ENCODE results near the gene LPP. TPM values are rescaled to one million over a fixed set of nuclear protein-coding genes. Genes with fewer than 3 reads are reported as not detected.
A peak's percentile ranks its signal among the peaks of the same experiment; 100 is the strongest.

The LPP gene
- total RNA-seq, 4 donors from 2014 or later, result 109 to 170 (median 132) TPM

DNA sequence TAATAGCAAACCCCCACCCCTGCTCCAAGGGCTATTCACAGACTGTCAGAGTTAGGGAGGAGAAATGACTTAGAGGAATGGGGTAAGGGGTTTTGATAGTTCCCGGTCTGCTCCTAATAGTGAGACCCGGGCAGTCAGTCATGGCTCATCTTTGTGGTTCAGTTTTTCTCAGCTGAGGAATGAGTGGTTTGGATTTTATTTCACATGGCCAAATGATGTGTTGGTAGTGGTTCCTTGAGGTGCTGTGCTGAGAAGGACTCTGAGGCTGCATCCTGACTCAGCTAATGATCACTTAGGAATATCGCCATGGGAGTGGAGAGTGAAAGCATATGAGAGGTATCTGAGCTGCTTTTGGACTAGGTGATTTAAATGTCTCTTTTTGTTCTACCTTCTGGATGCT lies 80.2 kb downstream of the LPP start:
- peaks cover 0 to 9% (median 0%) of the 10 kb centered on the region in 4 donors for H3K4me1 ChIP-seq
- no peaks in the 10 kb centered on the region for H3K9me3 ChIP-seq
- no peak overlapping the region for H3K4me3 ChIP-seq
- H3K27ac ChIP-seq, result peak overlapping the region in 1 of 4 donors; percentile 42
- DNase-seq, result no peak
- no peaks in the 10 kb centered on the region for H3K36me3 ChIP-seq
- TF ChIP-seq, protein P1, sequence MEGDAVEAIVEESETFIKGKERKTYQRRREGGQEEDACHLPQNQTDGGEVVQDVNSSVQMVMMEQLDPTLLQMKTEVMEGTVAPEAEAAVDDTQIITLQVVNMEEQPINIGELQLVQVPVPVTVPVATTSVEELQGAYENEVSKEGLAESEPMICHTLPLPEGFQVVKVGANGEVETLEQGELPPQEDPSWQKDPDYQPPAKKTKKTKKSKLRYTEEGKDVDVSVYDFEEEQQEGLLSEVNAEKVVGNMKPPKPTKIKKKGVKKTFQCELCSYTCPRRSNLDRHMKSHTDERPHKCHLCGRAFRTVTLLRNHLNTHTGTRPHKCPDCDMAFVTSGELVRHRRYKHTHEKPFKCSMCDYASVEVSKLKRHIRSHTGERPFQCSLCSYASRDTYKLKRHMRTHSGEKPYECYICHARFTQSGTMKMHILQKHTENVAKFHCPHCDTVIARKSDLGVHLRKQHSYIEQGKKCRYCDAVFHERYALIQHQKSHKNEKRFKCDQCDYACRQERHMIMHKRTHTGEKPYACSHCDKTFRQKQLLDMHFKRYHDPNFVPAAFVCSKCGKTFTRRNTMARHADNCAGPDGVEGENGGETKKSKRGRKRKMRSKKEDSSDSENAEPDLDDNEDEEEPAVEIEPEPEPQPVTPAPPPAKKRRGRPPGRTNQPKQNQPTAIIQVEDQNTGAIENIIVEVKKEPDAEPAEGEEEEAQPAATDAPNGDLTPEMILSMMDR (IDR thresholded peaks at IDR 0.05), result no peak
- TF ChIP-seq POLR2A (IDR thresholded peaks at IDR 0.05), result no peak
- H3K27me3 ChIP-seq, result no peaks in the 10 kb centered on the region

DNA sequence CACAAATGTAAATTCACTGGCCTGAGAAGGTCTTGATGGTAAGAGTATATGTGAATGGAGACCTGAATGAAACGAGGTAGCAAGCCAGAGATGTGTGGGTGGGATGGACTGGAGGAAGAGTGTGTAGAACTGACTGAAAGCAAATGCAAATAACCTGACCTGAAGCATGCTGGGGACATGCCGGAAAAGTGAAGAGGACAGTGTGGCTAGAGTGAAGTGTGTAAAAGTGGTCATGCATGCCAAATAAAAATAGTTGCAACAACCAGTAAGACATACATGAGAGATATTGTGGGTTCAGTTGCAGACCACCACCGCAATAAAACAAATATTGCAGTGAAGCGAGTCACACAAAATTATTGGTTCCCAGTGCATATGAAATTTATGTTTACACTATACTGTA lies 82.3 kb downstream of the LPP start:
- H3K4me1 ChIP-seq, result peaks cover 0 to 17% (median 0%) of the 10 kb centered on the region in 4 donors
- no peak for DNase-seq

DNA sequence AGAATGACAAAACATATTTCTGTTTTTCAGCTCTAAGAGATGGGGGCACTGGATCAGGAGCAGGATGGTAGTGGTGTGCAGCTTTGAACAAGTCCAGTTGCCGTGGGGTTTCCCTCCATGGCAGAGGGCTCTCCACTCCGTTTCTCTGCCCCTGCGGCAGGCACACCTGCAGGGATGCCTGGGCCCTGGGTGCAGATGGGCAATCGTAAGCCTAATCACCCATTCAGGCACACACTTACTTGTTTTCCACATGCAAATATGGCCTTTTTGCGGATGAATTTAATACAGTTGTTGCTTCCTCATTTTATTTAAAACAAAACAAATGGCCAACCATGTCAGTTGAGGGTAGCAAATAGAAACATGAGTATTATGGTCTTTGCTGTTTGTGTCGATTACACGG lies 85.1 kb downstream of the LPP start:
- no peak overlapping the region for H3K27ac ChIP-seq
- TF ChIP-seq, protein P1 (IDR thresholded peaks at IDR 0.05), result no peak
- no peak for TF ChIP-seq POLR2A (IDR thresholded peaks at IDR 0.05)
- peaks cover 0 to 14% (median 0%) of the 10 kb centered on the region in 4 donors for H3K4me1 ChIP-seq
- H3K9me3 ChIP-seq, result no peaks in the 10 kb centered on the region
- no peaks in the 10 kb centered on the region for H3K36me3 ChIP-seq
- peak in 1 of 3 donors; percentile 34 for DNase-seq
- H3K27me3 ChIP-seq, result no peaks in the 10 kb centered on the region
- no peak overlapping the region for H3K4me3 ChIP-seq

More for the DNA sequence above, 82.3 kb downstream of the LPP start:
- TF ChIP-seq POLR2A (IDR thresholded peaks at IDR 0.05), result no peak
- TF ChIP-seq, protein P1 (IDR thresholded peaks at IDR 0.05), result no peak
- H3K4me3 ChIP-seq, result no peak overlapping the region
- no peak overlapping the region for H3K27ac ChIP-seq
- no peaks in the 10 kb centered on the region for H3K9me3 ChIP-seq
- H3K27me3 ChIP-seq, result no peaks in the 10 kb centered on the region
- no peaks in the 10 kb centered on the region for H3K36me3 ChIP-seq

DNA sequence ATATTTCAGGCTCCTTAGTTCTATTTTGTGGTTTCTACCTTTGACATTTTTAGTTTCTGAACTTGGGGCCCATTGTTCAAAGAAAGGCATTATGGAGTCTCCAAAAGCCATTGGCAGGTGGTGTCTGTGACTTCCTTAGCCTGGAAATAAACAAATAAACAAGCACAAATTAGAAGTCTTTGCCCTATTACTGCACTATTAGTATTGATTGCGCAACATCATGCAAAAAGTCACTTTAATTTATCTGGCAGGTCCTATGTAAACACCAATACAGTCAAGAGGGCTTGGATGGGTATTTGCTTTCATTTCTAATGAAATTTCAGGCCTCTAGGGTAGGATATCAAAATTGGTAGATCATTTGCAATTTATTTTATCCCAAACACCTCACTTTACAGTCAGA lies 85.6 kb downstream of the LPP start:
- Histone ChIP-seq H3K4me3 (no peak overlapping the region), H3K9me3 (no peaks in the 10 kb centered on the region), H3K27ac (no peak overlapping the region), H3K27me3 (no peaks in the 10 kb centered on the region), H3K4me1 (peaks cover 0 to 15% (median 0%) of the 10 kb centered on the region in 4 donors), H3K36me3 (no peaks in the 10 kb centered on the region)
- TF ChIP-seq, protein P1 (IDR thresholded peaks at IDR 0.05), result no peak
- no peak for TF ChIP-seq POLR2A (IDR thresholded peaks at IDR 0.05)
- no peak for DNase-seq

DNA sequence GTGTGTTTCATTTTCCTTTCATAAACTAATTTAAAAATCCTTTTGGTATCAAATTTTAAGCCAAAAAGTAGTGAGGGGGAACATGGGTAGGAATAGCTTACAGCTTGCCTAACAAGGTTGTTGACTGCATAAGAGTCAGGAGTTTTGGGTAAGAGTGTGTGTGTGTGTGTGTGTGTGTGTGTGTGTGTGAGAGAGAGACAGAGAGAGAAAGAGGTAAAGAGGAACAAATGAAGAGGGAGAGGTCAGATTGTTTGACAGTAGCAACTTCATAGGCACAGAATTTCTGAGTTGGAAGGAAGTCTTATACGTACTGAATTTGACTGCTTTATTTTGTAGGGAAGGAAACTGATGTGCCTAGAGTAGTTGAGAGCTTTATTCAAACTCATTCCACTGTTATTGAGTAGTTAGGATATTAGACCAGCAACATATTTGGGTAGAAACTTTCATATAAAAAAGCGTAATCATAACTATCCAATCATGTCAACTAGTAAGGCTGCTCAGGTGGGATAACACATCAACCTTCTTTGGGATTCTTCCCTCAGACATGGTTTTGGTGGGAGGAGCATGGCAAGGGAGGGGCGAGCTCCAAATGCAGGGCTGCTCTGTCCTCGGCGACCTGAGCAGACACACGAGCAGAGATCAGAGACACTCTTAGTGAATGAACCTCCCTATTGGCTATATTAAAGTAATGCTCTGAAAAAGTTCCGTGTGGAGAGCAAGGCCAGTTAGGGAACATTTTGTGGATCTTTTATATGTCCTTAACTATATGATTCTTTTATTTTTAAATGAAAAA lies 86.4 kb downstream of the LPP start:
- peaks cover 0 to 22% (median 0%) of the 10 kb centered on the region in 4 donors for H3K4me1 ChIP-seq
- TF ChIP-seq, protein P1 (IDR thresholded peaks at IDR 0.05), result no peak
- TF ChIP-seq POLR2A (IDR thresholded peaks at IDR 0.05), result no peak
- peak overlapping the region in 1 of 4 donors; percentile 42 for H3K27ac ChIP-seq
- H3K9me3 ChIP-seq, result no peaks in the 10 kb centered on the region
- no peak for DNase-seq
- H3K4me3 ChIP-seq, result no peak overlapping the region
- H3K36me3 ChIP-seq, result no peaks in the 10 kb centered on the region
- H3K27me3 ChIP-seq, result no peaks in the 10 kb centered on the region

Measured in Peyer's patch (tissue), 4 donors.